ENCODE data around the gene BTBD2.

GRCh38 chr19:2011169-2011568 lies 4.3 kb downstream of the BTBD2 start:
- TF ChIP-seq CTCF (IDR thresholded peaks at IDR 0.05; ENCODE audit: low read depth, low read length, missing input control) (no peak), MAX (IDR thresholded peaks at IDR 0.05) (no peak), TAF1 (conservative IDR thresholded peaks at IDR 0.05) (no peak), REST (IDR thresholded peaks at IDR 0.05) (no peak), SP1 (IDR thresholded peaks at IDR 0.05) (no peak), FOXA1 (IDR thresholded peaks at IDR 0.05) (no peak), JUND (IDR thresholded peaks at IDR 0.05) (no peak), YY1 (IDR thresholded peaks at IDR 0.05) (no peak)

All from liver (tissue), 3 donors.